NOMO-1 (cell line): ENCODE results near the gene TRPM6.

ENCODE experiments used
- DNase-seq, 2 experiments: peaks; one replicate each; lab custom pipeline; 2025; ENCODE audit not compliant: unreplicated experiment in 2 of 2; lab: John Stamatoyannopoulos, UW

TRPM6 gene

GRCh38 chr9:74775396-74775795, 112.3 kb downstream of the TRPM6 start:
- DNase-seq: no peak

DNA sequence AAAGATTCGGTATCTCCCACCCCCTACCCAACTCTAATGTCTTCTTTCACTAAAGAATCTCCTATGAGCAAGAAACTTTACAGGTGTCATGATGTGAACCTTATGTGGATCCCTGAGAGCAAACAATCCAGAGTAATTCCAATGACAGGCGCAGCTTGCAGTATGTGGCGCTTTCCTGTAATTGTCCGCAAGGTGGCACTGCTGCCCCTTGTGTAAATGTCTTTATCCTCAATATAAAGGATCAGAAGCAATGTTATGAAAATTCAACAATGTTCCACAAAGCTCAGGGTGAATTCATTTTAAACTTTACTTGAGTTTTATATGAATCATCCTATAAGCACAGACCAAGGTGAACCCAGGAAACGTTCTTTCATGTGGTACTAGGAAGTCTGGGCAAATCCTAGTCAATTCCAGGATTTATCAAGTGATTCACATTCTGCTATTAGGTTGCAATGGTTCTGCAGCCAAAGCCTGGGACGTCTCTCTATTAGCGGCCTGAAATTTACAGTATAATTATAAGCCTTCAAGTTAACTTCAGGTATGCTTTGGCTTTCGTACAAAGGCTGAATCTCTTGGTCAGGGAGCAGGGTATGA, 113.7 kb downstream of the TRPM6 start:
- peak in 1 of 2 experiments; percentile 25 for DNase-seq

DNA sequence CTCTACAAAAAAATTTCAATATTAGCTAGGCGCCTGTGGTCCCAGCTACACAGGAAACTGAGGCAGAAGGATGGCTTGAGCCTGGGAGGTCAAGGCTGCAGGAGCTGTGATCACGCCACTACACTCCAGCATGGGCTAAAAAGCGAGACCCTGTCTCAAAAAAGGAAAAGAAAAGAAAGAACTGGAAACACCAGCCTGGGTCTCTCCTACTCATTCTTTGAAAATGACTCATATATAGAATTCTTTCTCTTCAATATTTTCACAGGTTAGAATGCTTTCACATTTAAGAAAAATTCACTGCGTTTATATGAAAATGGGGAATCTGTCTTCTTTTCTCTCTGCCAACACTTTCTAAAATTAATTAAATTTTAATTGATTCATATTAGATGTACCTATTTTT, 115.6 kb downstream of the TRPM6 start:
- no peak for DNase-seq

GRCh38 chr9:74771672-74772071, 116.0 kb downstream of the TRPM6 start:
- DNase-seq: no peak

- no peak for DNase-seq
Observed at GRCh38 chr9:74771262-74771585, 116.5 kb downstream of the TRPM6 start.

DNA sequence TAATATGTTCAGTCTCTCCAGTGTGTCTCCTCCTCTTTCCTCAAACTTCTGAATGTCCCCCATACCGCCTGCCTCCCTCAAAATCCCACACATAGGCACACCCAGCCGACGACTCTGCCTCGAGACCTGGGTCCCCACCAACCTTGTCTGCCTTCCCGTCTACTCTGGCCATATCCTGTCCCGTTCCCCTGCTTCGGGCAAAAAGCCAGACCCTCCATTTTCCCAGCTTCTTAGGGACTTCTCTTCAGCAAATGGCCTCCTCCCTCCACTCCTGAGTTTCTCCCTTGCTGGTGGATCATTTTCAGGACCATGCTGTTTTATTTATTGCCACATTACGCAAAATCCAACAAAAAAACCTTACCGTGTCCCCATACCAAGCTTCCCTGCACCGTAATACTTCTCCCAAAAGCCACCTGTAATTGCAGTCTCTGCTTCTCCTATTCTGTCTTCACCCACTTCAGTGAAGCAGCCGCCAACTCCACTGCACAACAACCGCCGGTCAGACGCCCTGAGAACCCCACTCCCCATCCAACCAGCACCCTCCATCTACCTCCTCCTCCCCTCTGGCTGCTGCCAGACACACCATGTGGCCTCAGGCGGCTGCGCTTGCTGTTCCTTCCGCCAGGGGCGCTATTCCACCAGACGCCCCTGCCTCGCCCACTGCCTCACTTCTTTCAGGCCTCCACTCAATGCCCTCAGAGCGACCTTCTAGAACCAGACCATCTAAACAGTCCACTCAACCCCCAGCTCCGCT, 117.0 kb downstream of the TRPM6 start:
- DNase-seq: peak in 1 of 2 experiments; percentile 0

- no peak for DNase-seq
Observed at GRCh38 chr9:74765481-74765971, 122.2 kb downstream of the TRPM6 start.

GRCh38 chr9:74762950-74763349, 124.8 kb downstream of the TRPM6 start:
- DNase-seq: no peak

DNA sequence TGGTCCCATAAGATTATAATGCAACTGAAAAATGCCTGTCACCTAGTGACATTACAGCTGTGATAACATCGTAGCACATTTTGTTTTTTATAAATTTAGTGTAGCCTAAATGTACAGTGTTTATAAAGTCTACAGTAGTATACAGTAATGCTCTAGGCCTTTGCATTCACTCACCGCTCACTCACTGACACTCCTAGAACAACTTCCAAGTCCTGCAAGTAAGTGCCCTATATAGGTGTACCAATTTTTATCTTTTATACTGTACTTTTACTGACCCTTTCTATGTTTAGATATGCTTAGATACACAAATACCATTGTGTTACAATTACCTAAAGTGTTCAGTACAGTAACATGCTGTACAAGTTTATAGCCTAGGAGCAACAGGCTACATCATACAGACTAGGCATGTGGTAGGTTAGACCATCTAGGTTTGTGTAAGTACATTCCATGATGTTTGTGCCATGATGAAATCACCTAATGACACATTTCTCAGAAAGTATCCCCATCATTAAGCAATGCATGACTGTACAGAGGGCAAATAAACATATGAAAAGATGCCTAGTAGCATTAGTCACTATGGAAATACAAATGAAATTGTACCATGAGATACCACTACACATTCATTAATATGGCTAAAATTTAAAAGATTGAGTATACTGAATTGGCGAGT, 127.6 kb downstream of the TRPM6 start:
- DNase-seq: no peak

DNA sequence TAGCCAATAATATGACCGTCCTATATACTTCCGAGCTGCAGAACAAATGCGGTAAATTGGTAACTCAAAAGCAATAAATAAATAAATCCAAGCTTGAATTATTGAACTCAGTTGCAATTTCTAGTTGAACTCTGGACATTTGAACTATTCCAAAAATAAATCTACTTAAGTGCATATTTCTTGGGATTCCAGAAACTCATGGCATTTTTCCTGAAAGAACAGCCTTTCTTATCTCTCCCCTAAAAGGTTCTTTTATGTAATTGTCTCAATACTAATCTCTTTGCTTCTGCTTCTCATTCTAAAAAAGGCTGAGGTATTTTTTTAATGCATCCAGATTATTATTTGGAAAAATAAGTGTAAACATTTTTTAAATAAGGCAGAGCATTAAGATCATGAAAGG, 131.7 kb downstream of the TRPM6 start:
- DNase-seq: no peak

DNA sequence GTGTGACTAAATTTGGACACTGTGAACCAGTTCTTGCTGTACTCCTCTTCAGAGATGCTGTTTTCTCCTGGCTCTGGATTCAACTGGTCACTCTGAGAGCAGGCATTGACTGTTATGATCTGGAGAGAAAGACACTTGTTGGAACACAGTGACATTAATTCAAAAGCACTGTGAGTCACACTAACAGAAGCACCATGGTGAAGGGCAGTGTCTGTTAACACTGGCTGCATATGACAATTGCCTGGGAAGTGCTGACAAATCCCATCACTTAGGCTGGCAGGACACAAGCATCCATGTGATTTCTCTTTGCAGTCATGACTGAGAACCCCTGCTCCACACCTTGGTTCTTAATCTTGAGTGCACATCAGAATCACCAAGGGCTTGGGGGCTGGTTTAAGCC, 132.4 kb downstream of the TRPM6 start:
- no peak for DNase-seq

- DNase-seq: no peak
Observed at GRCh38 chr9:74753650-74754049, 134.1 kb downstream of the TRPM6 start.

DNA sequence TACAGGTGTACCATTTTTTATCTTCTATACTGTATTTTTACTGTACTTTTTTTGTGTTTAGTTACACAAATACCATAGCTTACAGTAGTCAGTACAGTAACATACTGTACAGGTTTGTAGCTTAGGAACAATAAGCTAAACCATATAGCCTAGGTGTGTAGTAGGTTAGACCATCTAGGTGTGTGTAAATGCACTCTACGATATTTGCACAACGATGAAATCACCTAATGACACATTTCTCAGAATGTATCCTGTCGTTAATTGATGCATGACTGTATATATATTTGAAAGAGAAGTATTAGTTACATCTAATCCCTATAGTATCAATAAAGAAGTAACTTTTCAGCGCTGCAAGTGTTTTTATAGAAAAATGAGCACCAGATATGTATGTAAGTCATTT, 138.8 kb downstream of the TRPM6 start:
- DNase-seq: no peak

DNA sequence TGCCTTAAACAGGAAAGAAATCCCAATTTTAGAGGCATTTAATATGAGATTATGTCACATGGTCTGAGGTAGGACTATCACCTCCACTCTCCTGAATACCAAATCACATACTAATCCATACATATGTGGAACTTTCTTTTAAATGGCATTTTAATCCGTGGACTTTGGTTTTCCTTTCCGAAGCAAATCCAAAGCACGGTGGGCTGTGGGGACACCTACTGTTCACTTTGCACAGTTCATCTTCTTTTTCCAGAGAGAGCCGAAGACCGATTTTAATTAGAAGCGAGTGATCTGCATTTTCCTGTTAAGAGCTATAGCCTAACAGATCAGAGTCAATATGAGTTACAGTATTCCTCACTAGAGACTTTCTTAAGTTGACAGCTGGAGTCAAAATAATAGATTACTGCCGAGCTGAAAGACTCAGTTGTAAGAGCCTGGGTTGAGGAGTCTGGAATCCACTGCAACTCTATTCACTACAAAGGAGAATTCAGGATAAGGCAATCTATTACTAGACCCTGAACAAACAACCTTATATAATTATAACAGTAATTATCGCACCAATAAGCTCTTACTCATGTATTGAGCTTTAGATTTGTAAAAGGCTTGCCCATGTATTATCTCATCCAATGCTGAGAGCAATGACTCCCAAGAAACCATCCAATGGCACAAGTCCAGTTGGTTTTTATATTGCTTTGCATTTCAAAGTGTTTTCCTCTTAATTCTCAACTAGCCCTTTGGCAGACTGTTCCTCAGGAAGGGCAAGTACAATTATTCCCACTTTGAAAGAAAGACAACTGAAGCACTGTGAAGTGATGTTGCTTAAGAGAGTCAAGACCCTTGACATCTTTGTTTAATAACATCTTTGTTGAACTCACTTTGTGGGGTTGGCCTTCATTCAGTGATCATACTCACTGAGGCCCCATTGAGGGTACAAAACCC, 144.7 kb downstream of the TRPM6 start:
- peak in 1 of 2 experiments; percentile 16 for DNase-seq

DNA sequence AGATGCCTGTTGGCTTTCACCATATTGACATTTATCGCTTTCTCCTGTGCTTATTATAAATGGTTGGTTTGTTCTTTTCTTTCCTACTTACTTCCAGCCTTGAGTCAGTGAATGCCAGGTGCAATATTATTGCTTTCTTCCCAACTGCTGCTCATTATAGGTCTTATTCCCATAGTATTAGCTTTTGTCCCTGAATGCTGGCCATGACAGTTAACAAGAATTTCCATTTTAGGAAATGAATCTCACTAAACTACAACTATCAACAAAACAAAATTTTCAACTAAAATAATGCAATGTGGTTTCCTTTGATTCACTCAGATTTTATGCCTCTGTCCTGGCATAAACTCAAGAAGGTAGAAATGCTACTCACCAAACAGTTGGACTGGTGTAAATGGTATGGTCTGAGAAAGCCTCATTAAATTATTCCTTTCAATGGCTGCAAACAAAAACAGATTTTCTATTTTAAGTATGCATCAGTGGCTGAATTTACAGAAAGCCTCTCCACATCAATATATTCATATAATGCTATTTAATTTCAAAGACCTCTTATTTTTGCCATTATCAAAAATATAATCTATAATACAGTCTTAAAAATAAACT, 145.4 kb downstream of the TRPM6 start:
- DNase-seq: no peak

- DNase-seq: no peak
Observed at GRCh38 chr9:74736646-74737045, 151.1 kb downstream of the TRPM6 start.

DNA sequence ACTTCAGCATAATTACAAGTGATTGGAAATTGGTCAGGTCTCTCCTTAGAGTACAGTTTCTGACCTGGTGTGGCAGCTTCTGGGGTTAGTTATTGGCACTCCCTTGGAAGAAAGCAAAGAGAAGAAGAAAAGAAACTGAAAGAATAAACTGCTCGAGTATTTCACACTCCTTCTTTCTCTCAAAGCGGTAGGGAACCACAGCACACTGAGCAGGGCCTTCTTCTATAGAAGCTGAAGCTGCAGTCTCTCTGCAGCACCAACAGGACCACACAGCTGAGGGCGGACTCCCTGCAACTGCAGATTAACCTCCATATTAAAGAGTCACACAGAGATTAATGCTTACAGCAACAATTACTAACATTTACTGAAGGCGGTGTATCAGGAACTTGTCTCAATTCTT, 152.0 kb downstream of the TRPM6 start:
- peak in 1 of 2 experiments; percentile 24 for DNase-seq

DNA sequence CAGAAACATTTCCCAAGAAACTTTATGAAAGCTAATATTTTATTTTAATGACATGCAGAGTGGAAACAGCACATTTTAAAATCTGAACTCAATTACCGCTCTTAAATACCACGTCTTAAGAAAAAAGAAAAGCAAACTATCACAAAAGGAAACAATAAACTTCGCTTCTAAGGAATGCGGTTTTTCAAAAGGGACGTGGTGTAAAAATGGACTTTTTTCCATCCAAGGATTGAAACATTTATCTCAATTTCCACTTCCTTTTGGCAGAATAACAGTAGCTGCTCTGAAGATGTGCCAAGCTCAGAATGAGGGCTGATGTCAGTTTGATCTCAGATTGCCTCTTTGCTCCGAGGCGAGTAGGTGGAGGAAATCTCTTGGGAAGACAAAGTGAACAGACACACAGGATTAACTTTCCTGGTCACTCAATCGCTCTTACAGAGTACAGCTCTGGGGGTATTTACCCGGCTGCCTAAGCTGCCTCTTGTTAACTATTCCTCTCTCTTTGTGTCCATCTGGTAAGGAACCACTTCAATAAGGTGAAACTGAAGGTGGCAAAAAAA, 158.5 kb downstream of the TRPM6 start:
- DNase-seq: no peak

- no peak for DNase-seq
Observed at GRCh38 chr9:74728176-74728575, 159.5 kb downstream of the TRPM6 start.

GRCh38 chr9:74726581-74726980, 161.1 kb downstream of the TRPM6 start:
- DNase-seq: no peak
